ENCODE results near the gene ANKRA2. TPM values are rescaled to one million over a fixed set of nuclear protein-coding genes. Genes with fewer than 3 reads are reported as not detected.

The ANKRA2 gene
- total and polyA plus RNA-seq, 12 donors = 14.3 to 54.2 (median 27.6) TPM

DNA sequence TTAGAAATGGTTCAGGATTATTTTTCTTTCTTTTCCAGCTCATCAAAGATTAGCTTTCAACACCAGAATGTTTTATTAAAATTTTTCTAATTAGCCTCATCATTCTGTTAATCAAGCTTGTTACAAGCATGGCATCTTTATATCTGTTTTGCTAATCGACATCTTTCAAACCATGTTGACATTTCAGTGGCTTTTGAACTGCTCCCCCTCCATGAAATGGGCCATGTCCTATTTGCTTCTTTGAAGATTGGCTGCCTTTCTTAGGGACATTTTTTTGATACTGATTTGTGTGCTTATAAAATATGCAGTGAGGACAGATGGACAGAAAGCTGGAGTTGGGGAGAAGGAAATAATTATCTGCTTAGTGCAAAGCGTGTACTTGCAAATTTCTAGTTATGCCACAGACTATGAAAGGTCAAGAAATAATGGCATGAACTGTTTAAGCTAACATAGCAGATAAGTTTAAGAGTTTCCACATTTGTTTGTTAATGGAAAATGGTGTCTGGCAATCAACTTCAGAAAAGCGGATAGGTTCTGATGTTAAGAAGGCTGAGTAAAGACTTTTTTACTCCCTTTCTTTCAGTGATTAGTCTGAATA lies 39.7 kb downstream of the ANKRA2 start:
- no peak for DNase-seq
- WGBS, 4 donors = 73 to 78% (median 74%) methylated on average over 3 of the region's 3 CpGs
- TF ChIP-seq, protein P1, sequence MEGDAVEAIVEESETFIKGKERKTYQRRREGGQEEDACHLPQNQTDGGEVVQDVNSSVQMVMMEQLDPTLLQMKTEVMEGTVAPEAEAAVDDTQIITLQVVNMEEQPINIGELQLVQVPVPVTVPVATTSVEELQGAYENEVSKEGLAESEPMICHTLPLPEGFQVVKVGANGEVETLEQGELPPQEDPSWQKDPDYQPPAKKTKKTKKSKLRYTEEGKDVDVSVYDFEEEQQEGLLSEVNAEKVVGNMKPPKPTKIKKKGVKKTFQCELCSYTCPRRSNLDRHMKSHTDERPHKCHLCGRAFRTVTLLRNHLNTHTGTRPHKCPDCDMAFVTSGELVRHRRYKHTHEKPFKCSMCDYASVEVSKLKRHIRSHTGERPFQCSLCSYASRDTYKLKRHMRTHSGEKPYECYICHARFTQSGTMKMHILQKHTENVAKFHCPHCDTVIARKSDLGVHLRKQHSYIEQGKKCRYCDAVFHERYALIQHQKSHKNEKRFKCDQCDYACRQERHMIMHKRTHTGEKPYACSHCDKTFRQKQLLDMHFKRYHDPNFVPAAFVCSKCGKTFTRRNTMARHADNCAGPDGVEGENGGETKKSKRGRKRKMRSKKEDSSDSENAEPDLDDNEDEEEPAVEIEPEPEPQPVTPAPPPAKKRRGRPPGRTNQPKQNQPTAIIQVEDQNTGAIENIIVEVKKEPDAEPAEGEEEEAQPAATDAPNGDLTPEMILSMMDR (IDR thresholded peaks at IDR 0.05) = no peak
- TF ChIP-seq POLR2A (IDR thresholded peaks at IDR 0.05) = no peak
- intact Hi-C loops (cut with DNase I) = no loop called here
- Histone ChIP-seq H3K27ac (no peak overlapping the region), H3K36me3 (replicated peaks in 1 of 2) (no peaks in the 10 kb centered on the region), H3K4me3 (no peak overlapping the region), H3K9me3 (replicated peaks in 1 of 3) (no peaks in the 10 kb centered on the region), H3K27me3 (no peaks in the 10 kb centered on the region), H3K4me1 (replicated peaks in 1 of 2) (no peaks in the 10 kb centered on the region)

DNA sequence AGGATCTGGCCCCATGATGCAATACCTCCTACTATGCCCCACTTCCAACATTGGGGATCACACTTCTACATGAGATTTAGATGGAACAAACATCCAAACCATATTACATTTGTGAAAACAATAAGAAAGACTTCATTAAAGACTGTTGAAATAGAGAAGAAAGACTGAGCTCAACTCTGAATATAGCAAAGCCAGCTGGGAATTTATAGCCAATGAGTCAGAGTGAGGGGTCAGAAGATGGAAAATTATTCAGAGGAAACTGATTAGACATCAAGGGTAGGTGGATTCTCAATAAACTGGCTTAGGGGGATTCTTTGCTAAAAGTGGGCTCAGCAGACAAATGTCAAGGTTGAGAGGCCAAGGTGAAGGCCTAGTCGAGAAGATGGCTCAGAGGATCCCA lies 41.6 kb downstream of the ANKRA2 start:
- no peaks in the 10 kb centered on the region for H3K9me3 ChIP-seq (replicated peaks in 1 of 3)
- TF ChIP-seq, protein P1 (IDR thresholded peaks at IDR 0.05) = no peak
- no peak for TF ChIP-seq POLR2A (IDR thresholded peaks at IDR 0.05)

GRCh38 chr5:73522989-73523388 lies 42.5 kb downstream of the ANKRA2 start:
- WGBS, 4 donors = 80 to 93% (median 87%) methylated on average over 5 to 7 of the region's 7 CpGs

More for the DNA sequence above, 41.6 kb downstream of the ANKRA2 start:
- DNase-seq = no peak
- WGBS, 4 donors = 52 to 70% (median 61%) methylated on average over 1 of the region's 1 CpG
- H3K36me3 ChIP-seq (replicated peaks in 1 of 2) = no peaks in the 10 kb centered on the region
- H3K4me3 ChIP-seq = no peak overlapping the region
- no peak overlapping the region for H3K27ac ChIP-seq
- H3K27me3 ChIP-seq = no peaks in the 10 kb centered on the region
- intact Hi-C loops (cut with DNase I) = no loop called here
- no peaks in the 10 kb centered on the region for H3K4me1 ChIP-seq (replicated peaks in 1 of 2)

GRCh38 chr5:73519531-73520283 lies 45.7 kb downstream of the ANKRA2 start:
- H3K4me3 ChIP-seq = no peak overlapping the region
- H3K4me1 ChIP-seq (replicated peaks in 1 of 2) = no peaks in the 10 kb centered on the region
- WGBS, 4 donors = 11 to 35% (median 12%) methylated on average over 5 to 16 of the region's 16 CpGs
- DNase-seq = peak; percentile 65 to 85 (median 70)
- H3K9me3 ChIP-seq (replicated peaks in 1 of 3) = no peaks in the 10 kb centered on the region
- H3K36me3 ChIP-seq (replicated peaks in 1 of 2) = no peaks in the 10 kb centered on the region
- H3K27me3 ChIP-seq = no peaks in the 10 kb centered on the region
- no peak overlapping the region for H3K27ac ChIP-seq
- intact Hi-C loops (cut with DNase I) = loop anchor here in 1 of 2 donors (2.0 kb wide), 1 partner anchor 17 kb away; no protein-coding TSS in a partner anchor
- TF ChIP-seq POLR2A (IDR thresholded peaks at IDR 0.05) = no peak
- TF ChIP-seq, protein P1 (IDR thresholded peaks at IDR 0.05) = peak; percentile 40 to 90 (median 74)

More at GRCh38 chr5:73522989-73523388, 42.5 kb downstream of the ANKRA2 start:
- DNase-seq = no peak
- no peaks in the 10 kb centered on the region for H3K4me1 ChIP-seq (replicated peaks in 1 of 2)
- H3K9me3 ChIP-seq (replicated peaks in 1 of 3) = no peaks in the 10 kb centered on the region
- no peak overlapping the region for H3K4me3 ChIP-seq
- H3K36me3 ChIP-seq (replicated peaks in 1 of 2) = no peaks in the 10 kb centered on the region
- H3K27ac ChIP-seq = no peak overlapping the region
- TF ChIP-seq, protein P1 (IDR thresholded peaks at IDR 0.05) = no peak
- TF ChIP-seq POLR2A (IDR thresholded peaks at IDR 0.05) = no peak
- no peaks in the 10 kb centered on the region for H3K27me3 ChIP-seq
- intact Hi-C loops (cut with DNase I) = no loop called here
